Sigmoid colon (tissue), 4 donors: ENCODE data around the gene INHBE.

ENCODE experiments used
- POLR2A ChIP-seq, 2 donors: fragments of 450-650 bp; IDR thresholded peaks; one replicate each; pipeline ENCODE4 v1.6.1; 2016; ENCODE audit warnings: antibody characterized with exemption in 2 of 2, mild to moderate bottlenecking in 2 of 2, moderate library complexity in 2 of 2
- POLR2AphosphoS5 ChIP-seq, 4 donors: sonication (generic); formaldehyde crosslinking; IDR thresholded peaks; one replicate each; pipeline ENCODE4 v1.6.1; 2017; ENCODE audit warnings: antibody characterized with exemption in 4 of 4
- TF ChIP-seq, protein P1 (sequence below), 4 experiments: fragments of 450-650 bp in 3 of 4; fragments of 200-600 bp in 1 of 4; IDR thresholded peaks; one replicate each; pipeline ENCODE4 v1.5.1; 2016 to 2019; ENCODE audit warnings: antibody characterized with exemption in 4 of 4, mild to moderate bottlenecking in 3 of 4, moderate library complexity in 2 of 4

DNA sequence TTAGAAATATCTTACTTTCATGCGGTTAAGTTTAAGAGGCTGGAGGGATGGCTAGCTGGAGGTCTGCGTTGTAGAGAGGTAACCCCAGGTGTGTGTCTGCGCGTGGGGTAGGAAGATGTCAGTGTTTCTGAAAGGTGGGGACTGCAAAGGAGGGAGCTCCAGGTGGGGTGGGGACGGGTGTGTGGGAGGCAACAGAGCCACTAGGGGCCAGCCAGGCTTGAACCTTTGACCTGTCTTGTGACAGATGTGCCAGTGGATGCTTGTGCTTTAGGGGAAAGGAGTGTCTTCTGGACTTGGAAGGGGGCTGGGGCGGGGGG is 5.3 kb downstream of the INHBE start:
- TF ChIP-seq, protein P1, sequence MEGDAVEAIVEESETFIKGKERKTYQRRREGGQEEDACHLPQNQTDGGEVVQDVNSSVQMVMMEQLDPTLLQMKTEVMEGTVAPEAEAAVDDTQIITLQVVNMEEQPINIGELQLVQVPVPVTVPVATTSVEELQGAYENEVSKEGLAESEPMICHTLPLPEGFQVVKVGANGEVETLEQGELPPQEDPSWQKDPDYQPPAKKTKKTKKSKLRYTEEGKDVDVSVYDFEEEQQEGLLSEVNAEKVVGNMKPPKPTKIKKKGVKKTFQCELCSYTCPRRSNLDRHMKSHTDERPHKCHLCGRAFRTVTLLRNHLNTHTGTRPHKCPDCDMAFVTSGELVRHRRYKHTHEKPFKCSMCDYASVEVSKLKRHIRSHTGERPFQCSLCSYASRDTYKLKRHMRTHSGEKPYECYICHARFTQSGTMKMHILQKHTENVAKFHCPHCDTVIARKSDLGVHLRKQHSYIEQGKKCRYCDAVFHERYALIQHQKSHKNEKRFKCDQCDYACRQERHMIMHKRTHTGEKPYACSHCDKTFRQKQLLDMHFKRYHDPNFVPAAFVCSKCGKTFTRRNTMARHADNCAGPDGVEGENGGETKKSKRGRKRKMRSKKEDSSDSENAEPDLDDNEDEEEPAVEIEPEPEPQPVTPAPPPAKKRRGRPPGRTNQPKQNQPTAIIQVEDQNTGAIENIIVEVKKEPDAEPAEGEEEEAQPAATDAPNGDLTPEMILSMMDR (IDR thresholded peaks at IDR 0.05), result no peak
- TF ChIP-seq POLR2A (IDR thresholded peaks at IDR 0.05) (no peak), POLR2AphosphoS5 (IDR thresholded peaks at IDR 0.05) (no peak)
